Measurements from ENCODE around the gene CNIH1. TPM values are rescaled to one million over a fixed set of nuclear protein-coding genes. Genes with fewer than 3 reads are reported as not detected.

CNIH1 gene
- total RNA-seq, 1 donor from 2014 or later, result 205 TPM

DNA sequence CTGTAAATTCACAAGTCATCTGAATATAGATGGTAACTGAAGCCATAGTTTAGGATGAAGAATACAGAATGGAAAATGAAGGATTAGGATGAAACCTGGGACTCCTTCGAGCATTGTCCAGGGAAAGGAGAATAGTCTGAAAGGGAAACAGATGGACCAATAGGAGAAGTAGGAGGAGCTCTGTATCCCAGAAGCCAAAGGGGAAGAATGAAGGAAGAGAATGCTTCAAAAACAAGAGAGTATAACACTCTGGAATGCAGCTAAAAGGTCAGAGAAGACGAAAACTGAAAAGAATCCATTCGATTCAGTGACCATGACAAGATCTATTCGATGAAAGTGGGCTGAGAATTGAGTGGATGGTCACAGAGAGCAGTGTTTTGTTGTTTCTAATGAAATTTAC is 46.6 kb upstream of the CNIH1 start:
- peaks cover 58% of the 10 kb centered on the region for H3K79me2 ChIP-seq (ENCODE audit: low read depth)
- Mint-ChIP-seq H3K4me3 (peak overlapping the region; percentile 86), H3K9me3 (peaks cover 5% of the 10 kb centered on the region), H3K27ac (peak overlapping the region; percentile 94), H3K4me1 (peaks cover 28% of the 10 kb centered on the region), H3K36me3 (peaks cover 19% of the 10 kb centered on the region), H3K27me3 (ENCODE audit: insufficient read depth, low read depth) (peaks cover 2% of the 10 kb centered on the region)
- peak overlapping the region; percentile 88 for H3K27ac ChIP-seq
- no peaks in the 10 kb centered on the region for H3K9me3 ChIP-seq (ENCODE audit: low read depth)
- no peak for TF ChIP-seq EZH2 (IDR thresholded peaks at IDR 0.05)
- TF ChIP-seq, protein P1, sequence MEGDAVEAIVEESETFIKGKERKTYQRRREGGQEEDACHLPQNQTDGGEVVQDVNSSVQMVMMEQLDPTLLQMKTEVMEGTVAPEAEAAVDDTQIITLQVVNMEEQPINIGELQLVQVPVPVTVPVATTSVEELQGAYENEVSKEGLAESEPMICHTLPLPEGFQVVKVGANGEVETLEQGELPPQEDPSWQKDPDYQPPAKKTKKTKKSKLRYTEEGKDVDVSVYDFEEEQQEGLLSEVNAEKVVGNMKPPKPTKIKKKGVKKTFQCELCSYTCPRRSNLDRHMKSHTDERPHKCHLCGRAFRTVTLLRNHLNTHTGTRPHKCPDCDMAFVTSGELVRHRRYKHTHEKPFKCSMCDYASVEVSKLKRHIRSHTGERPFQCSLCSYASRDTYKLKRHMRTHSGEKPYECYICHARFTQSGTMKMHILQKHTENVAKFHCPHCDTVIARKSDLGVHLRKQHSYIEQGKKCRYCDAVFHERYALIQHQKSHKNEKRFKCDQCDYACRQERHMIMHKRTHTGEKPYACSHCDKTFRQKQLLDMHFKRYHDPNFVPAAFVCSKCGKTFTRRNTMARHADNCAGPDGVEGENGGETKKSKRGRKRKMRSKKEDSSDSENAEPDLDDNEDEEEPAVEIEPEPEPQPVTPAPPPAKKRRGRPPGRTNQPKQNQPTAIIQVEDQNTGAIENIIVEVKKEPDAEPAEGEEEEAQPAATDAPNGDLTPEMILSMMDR (IDR thresholded peaks at IDR 0.05), result no peak
- TF ChIP-seq EZH2phosphoT487 (IDR thresholded peaks at IDR 0.05), result no peak
- H2AFZ ChIP-seq (replicated peaks), result no peak overlapping the region
- no peaks in the 10 kb centered on the region for H3K27me3 ChIP-seq
- H4K20me1 ChIP-seq (ENCODE audit: low read depth), result peaks cover 23% of the 10 kb centered on the region
- no peaks in the 10 kb centered on the region for H3K36me3 ChIP-seq
- peak overlapping the region; percentile 69 for H3K9ac ChIP-seq
- H3K4me2 ChIP-seq, result peak overlapping the region; percentile 92
- DNase-seq (ENCODE audit: low spot score), result peak; percentile 20
- peaks cover 14% of the 10 kb centered on the region for H3K4me1 ChIP-seq
- H3F3A ChIP-seq (ENCODE audit: low read depth), result peaks cover 27% of the 10 kb centered on the region
- peak overlapping the region; percentile 68 for H3K4me3 ChIP-seq

DNA sequence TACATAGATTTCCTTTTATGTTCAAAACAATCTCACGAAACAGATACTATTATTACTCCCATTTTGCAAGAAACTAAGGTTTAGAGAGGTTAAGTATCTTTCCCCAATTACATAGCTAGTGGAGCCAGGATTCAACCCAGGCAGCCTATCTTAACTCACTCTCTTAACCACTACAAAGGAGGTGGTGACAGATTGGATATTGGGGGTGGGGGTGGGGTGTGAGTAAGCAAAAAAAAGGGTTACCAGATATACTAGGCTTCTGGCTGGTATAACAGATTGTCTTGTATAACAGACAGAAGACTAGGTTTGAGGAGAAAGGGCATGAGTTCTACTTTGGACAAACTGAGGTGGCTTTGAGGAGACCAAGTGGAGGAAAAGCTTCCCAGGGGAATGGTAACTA is 45.5 kb upstream of the CNIH1 start:
- no peaks in the 10 kb centered on the region for H3K27me3 ChIP-seq
- H3K36me3 Mint-ChIP-seq, result peaks cover 19% of the 10 kb centered on the region

DNA sequence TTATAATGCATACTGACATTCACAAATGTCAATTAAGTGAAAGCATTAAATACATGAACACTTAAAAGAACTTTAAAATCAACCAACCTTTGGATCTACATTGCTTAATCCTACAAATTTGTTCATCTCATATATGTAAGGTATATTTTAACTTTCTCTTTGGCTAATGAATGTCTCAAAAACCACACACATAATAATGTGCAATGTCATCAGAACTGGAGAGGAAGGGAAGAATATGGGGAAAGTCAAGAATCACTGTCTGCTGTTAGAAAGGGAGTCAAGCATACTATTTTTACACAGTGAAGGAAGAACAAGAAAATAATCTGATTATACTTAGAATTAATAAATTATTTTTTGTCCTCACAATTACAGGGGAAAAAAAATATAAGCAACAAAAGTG is 42.7 kb upstream of the CNIH1 start:
- Histone ChIP-seq H3K9ac (no peak overlapping the region), H4K20me1 (ENCODE audit: low read depth) (peaks cover 26% of the 10 kb centered on the region), H3K4me3 (no peak overlapping the region), H3F3A (ENCODE audit: low read depth) (peaks cover 19% of the 10 kb centered on the region), H3K27me3 (no peaks in the 10 kb centered on the region), H3K4me1 (peaks cover 9% of the 10 kb centered on the region), H2AFZ (replicated peaks) (no peak overlapping the region), H3K36me3 (peaks cover 9% of the 10 kb centered on the region), H3K27ac (no peak overlapping the region), H3K4me2 (no peak overlapping the region), H3K79me2 (ENCODE audit: low read depth) (peaks cover 71% of the 10 kb centered on the region), H3K9me3 (ENCODE audit: low read depth) (no peaks in the 10 kb centered on the region)
- TF ChIP-seq EZH2phosphoT487 (IDR thresholded peaks at IDR 0.05), result no peak
- no peak for TF ChIP-seq EZH2 (IDR thresholded peaks at IDR 0.05)
- TF ChIP-seq, protein P1 (IDR thresholded peaks at IDR 0.05), result no peak
- Mint-ChIP-seq H3K4me1 (peaks cover 19% of the 10 kb centered on the region), H3K9me3 (peaks cover 5% of the 10 kb centered on the region), H3K36me3 (peaks cover 19% of the 10 kb centered on the region), H3K27me3 (ENCODE audit: insufficient read depth, low read depth) (no peaks in the 10 kb centered on the region), H3K27ac (no peak overlapping the region), H3K4me3 (no peak overlapping the region)
- no peak for DNase-seq (ENCODE audit: low spot score)

More for the DNA sequence above, 45.5 kb upstream of the CNIH1 start:
- Histone ChIP-seq H3K9me3 (ENCODE audit: low read depth) (no peaks in the 10 kb centered on the region), H3K4me2 (peak overlapping the region; percentile 19), H3K36me3 (peaks cover 4% of the 10 kb centered on the region), H3K4me3 (no peak overlapping the region), H3K9ac (no peak overlapping the region), H4K20me1 (ENCODE audit: low read depth) (peaks cover 25% of the 10 kb centered on the region), H3K4me1 (peaks cover 14% of the 10 kb centered on the region), H3K79me2 (ENCODE audit: low read depth) (peaks cover 69% of the 10 kb centered on the region), H2AFZ (replicated peaks) (no peak overlapping the region), H3F3A (ENCODE audit: low read depth) (peaks cover 27% of the 10 kb centered on the region), H3K27ac (no peak overlapping the region)
- Mint-ChIP-seq H3K27ac (no peak overlapping the region), H3K4me1 (peaks cover 27% of the 10 kb centered on the region), H3K27me3 (ENCODE audit: insufficient read depth, low read depth) (peaks cover 2% of the 10 kb centered on the region), H3K4me3 (peak overlapping the region; percentile 46), H3K9me3 (peaks cover 5% of the 10 kb centered on the region)
- DNase-seq (ENCODE audit: low spot score), result no peak
- no peak for TF ChIP-seq EZH2phosphoT487 (IDR thresholded peaks at IDR 0.05)
- TF ChIP-seq, protein P1 (IDR thresholded peaks at IDR 0.05), result no peak
- no peak for TF ChIP-seq EZH2 (IDR thresholded peaks at IDR 0.05)
